GM21737 (cell line): ENCODE results near the gene UBE2QL1.
A peak's percentile ranks its signal among the peaks of the same experiment; 100 is the strongest.

ENCODE experiments used
- ATAC-seq: cut with Tn5 transposase; IDR thresholded peaks from one replicate; pipeline ENCODE4 v1.9.1; 2021; ENCODE audit warnings: mild to moderate bottlenecking, moderate library complexity; ENCODE audit not compliant: unreplicated experiment

Gene UBE2QL1

DNA sequence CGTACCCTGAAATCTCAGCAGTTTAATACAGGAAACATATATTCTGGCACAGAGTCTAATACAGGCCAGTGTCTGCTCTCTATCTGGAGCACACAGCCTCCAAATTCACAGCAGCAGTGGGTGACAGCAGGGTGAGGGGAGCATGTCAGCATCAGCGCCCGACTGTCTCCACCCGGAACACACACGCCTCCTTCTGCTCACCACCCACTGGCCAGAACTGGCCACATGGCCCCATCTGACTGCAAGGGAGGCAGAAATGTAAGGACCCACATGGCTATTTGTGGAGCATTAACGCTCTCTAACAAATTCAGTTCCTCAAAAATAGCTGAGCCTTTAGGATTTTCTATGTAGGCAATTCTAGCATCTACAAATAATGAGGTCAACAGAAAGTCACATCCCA lies 24.6 kb downstream of the UBE2QL1 start:
- ATAC-seq = no peak

DNA sequence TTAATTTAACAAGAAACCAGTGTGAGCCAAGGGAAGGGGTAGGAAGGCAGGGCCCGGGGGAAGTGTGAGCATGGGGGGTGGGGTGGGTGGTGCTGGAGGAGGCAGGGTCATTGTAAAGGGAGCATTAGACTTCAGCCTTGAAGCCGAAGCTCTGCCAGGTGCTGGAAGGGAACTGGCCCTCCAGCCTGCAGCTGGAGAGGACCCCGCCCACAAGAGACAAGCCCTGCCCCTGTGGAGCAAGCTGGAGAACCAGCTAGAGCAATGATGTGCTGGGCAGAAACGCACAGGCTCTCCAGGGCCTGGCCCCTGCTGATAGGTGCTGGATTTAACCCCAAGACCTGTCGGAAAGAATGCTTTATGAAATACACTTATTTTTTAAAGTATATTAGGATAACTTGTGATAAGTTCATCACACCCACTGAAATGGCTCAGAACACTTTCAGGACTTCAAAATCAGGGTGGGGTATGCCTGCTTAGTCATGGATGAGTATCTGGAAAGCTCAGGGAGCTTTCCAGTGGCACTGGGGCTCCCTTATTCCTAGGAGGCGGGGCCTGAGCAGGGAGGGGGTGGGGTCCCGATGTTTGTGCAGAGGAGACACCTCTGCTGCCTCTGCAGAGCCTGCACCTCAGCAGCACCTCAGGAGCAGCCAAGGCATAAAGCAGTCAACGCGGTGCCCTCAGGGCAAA lies 27.1 kb downstream of the UBE2QL1 start:
- no peak for ATAC-seq

DNA sequence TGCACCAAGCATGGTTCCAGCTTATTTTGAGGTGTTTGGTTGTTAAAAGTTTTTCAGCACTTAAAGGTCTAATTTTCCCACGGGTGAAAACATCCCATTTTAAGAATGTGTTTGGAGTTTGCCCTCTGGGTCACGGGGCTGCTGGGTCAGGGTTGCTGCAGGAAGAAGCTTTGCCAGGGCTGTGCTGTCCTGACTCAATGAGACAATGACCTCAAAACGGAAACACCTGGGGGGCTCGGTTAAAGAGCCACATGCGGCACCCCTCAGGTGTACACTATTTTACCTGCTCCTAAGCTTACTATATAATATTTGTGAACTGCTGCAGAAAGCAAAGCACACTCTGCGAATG lies 27.6 kb downstream of the UBE2QL1 start:
- no peak for ATAC-seq

DNA sequence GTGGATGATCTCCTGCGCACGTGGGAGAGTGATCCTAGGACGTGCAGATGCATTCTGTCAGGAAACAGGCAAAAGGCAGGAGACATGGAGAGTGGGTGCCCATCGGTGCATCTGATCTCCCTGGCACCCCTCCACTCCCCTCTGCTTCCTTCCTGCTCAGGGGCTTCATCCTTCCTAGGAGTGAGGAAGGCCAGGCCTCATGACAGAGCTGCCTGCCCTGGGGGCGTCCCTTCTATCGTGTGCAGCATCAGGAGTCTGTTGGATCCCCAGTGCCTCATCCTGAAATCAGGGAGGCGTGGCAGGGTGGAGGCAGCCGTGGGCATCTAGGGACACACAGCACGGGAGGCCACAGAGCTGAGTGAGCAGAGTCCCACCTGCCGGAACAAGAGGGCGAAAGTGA lies 30.1 kb downstream of the UBE2QL1 start:
- no peak for ATAC-seq

DNA sequence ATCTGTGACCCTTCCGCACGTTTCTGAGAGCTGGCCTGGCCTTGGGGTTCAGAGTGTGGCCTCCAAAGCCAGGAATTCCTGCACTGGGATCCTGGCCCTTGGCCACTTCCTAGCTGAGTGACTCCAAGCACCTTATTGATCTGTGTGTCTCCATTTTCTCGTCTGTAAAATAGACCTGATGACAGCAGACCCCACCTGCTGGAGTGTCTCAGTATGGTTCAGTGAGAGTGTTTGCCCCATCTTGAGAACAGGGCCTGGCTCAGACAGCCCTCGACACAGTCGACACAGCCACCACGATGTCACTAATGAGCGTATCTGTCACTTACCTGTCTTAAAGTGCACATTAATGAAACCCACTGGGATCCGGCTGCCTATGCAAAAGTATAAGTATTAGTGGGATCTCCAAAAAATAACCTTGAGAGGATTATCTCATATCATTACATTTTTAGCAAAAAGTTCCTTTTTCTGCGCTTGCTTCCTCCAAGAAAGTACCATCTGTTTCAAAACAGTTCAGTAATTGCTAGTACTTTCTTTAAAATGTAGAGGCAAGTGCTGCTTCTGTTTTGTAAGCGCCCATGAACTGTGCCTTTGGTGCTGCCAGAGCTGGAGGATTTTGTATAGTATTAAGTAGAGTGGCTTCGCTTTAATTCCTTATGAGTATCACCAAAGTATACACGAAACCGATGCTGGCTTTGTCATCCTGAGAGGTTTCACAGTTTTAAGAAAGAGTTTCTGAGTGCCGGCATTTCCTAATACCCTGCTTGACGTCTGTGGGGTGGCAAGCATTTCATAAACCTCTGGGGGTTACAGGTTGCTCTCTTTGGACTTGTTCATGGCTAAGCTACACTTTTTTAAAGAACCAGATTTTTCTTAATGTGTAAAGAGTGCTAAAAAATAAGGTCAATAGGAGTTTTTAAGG lies 31.7 kb downstream of the UBE2QL1 start:
- peak; percentile 45 for ATAC-seq

DNA sequence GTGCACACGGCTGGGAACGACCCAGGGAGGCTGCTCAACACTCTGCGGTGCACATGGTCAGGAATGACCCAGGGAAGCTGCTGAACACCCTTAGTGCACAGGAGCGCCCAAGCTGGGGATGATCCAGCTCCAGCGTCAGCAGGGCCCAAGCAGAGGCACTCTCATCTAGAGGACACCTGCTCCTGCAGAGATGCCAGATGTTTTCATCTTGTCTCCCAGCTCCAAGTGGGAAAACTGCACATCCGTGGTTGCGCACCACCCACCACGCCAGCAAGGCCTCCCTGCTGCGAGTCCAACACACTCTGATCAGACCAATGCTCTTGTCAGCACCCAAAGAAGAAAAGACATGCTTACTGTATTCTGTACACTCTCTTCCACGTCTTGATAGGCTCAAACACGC lies 34.1 kb downstream of the UBE2QL1 start:
- no peak for ATAC-seq

DNA sequence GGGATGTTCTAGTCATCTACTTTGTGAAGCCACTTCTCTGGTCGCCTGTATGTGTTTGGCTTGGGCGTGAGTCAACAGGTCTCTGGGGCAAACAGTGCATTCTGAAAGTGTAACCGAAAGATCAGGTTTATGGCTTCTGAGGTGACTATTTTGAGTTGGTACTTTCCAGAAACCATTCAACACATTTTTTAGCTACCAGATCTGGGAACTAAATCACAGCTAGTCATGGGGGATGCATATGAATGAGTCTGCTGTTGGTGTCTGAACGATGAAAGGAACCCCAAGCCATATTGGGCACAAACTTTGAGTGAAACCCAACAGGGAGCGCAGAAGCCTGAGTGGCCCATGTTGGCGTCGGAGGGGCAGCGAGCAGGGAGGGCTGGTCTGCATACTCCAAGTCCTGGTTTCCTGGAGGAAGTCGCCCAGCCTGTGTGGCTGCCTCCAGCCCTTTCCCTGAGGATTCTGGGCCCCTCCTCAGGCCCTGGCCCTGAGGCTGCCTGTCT lies 35.3 kb downstream of the UBE2QL1 start:
- peak; percentile 79 for ATAC-seq

DNA sequence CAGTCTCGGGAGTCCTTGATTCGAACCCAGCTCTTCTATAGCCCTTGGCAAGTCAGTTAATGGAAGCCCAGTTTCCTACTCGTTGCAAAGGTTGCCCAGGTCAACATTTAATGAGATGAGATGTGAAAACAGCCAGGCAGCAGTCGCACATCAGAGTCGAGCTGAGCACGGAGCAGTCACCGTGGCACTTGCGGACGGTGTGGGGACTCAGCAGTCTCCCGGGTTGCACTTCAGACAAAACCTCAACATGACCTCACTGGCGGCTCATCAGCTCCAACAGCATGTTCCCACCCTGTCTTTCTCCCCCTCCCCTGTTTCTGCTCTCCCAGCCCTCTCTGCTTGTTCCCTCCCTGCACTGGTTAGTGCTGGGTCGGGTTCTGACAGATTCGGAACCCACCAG lies 35.8 kb downstream of the UBE2QL1 start:
- no peak for ATAC-seq

DNA sequence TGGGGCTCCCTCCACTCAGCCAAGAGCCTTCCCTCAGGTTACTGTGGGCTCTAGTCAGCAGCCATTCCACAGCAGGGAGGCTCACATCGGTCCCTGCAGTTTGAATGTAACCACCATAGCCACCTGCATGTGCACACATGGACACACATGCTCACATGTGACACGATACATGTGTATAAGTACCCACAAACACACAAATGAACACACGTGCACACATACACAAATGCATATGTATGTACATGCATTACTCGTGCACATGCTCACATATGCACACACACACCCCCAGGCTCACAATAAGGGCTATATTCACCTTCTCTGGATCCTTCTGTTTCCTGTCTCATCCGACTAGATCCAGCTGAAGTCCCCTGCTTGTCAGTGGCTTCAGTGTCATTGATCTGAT lies 36.2 kb downstream of the UBE2QL1 start:
- ATAC-seq = no peak

DNA sequence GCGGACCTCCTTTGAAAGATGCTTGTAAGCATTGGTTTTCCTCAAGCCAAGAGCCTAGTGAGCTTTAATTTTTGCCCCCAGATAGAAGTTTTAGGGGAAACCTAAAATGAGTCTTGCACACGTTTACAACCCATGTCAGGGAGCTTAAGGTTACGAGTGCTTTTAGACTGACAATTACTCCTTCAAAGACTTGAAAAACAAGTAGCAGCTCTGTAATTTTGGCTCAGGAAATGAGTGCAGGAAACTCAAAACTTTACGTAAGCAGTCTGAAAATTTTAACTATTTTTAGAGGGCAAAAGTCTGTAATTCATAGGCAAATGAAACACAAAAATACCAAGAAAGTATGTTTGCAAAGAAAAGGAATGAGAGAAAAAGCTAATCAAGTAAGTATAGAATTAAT lies 36.8 kb downstream of the UBE2QL1 start:
- ATAC-seq = no peak

DNA sequence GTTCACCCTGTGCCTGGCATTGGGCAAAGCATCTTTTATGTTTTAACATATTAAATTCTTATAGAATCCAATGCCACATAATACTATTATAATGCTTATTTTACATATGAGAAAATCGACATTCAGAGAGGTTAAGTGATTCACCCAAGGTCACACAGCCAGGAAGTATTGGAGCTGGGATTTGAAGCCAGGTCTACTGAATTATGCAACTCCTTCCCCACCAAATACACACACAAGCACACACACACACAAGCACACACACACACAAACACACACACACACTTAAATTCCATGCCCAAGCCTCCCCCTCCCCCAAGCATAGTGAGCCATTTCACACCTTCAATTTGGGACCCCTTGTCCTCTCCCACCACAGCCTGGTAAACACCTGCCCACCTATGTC lies 37.4 kb downstream of the UBE2QL1 start:
- no peak for ATAC-seq

DNA sequence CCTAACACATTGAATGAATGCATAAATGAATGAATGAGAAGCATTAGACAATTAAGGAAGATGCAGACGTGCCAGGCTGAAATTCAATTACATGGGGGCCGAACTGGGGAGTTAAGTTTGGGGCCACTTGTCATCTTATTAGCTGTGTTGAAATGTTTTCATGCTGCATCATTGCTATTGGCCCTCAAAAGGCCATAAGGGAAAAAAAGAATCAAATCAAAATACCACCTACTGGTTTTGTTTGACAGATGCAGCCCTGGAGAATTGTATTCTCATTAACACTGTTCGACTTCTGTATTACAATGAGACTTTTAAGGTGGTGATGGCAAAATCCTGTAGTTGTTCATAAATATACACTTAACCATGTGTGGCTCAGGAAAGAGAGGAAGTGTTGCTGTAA lies 38.4 kb downstream of the UBE2QL1 start:
- no peak for ATAC-seq

DNA sequence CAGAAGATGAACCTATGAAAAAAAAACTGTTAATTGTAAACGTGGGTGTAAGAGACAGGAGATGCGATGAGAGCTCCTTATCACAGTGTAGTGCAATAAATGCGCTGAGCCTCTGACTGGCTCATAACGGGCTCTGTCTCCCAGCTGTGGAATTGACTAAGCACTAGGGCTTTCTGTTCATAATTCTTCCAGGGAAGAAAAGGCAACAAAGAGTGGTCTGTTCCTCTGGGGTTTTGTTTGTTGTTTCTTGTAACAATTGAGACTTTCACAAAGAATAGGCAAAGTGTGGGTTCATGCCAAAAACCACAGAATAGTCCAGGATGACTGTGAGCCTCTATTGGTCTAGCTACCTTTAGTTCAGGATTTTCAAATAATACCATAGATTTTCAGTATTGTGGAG lies 39.4 kb downstream of the UBE2QL1 start:
- no peak for ATAC-seq

DNA sequence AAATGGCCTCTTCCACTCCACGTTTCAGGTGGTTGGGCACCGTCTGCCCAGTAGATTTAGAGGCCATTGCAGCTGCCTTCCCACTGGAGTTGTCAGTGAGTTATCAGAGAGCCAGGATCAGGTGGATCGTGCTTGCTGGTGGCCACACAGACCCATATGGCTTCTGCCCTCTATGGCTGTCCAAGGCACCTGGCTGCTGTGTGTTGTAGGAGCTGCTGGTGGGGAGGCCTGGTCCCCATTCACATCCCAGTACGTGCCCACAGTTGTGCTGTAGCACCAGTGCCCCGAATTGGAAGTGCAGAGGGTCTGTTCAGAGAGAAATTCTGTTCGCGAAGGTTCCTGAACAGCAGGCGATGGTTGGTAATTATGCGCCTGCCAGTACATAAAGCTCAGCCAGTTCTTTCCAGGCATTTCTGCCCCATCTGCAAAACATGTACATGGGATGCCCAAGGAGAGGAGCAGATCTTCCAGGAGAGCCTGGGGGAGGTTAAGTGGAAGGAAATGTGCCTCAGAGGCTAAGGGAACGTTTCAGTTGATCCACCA lies 41.1 kb downstream of the UBE2QL1 start:
- ATAC-seq = no peak

DNA sequence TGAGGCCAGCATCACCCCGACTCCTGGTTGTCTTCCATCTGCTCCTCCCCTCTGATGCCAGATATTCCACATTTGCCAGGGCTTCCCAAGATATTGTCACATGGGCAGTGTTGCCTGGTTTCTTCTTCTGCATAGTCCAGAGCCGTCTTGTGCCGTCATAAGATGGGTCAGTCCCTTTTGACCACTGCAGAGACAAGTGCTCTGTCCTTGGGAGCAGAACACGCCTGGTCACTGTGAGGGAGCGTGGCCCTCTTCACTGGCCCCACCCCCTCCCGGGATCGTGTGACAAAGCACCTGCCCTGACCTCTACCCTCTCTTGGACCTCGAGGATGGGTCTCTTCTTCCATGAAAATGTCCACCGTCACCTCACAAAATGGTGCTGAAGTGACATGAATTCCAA lies 41.6 kb downstream of the UBE2QL1 start:
- ATAC-seq = no peak

DNA sequence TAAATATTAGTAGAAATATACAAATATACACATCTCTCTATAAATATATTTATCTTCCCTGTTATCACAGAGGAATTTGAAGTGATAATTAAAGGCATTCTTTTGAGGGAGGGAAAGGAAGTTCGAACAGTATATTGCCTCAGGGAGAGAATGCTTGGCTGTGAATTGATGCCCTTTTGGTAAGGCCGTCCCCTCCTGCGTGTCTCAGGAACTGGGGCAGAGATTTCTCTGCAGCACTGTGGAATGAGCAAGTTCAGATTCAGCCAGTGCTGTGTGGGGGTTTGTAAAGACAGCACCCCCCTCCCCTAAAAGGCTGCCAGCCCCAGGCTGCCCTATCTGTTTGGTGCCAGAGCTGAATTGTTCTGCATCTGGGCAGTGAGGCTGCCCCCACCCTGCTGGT lies 42.0 kb downstream of the UBE2QL1 start:
- ATAC-seq = no peak

DNA sequence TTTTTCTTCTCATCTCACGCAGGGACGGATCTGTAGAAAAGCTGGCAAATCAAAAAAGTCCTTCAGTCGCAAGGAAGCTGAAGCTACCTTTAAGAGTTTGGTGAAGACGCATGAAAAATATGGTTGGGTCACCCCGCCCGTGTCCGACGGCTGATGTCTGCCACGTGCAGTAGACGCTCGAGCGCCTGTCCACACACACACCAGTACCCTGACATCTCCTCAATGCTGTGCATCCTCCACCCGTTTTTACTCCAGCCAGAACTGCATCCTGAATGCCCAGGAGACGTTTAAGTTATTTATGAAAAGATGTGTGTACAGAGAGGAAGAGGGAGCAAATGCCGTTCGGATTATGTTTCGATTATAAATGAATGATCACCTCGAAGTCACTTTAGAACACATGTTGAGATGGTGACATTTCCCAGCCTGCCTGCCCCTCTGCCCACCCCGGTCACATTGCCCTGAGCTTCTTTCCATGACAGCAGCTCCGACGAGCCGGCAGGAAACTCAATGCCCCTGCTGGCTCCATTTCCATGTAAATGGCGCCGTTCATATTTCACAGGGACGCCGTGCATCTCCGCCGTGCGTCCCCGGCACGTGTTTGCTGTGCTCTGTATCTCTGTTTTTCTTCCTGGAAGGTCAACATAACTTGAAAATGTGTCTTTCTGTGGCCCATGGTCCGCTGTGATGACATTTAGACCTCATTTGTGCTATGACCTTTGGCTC lies 42.7 kb downstream of the UBE2QL1 start:
- ATAC-seq = no peak

DNA sequence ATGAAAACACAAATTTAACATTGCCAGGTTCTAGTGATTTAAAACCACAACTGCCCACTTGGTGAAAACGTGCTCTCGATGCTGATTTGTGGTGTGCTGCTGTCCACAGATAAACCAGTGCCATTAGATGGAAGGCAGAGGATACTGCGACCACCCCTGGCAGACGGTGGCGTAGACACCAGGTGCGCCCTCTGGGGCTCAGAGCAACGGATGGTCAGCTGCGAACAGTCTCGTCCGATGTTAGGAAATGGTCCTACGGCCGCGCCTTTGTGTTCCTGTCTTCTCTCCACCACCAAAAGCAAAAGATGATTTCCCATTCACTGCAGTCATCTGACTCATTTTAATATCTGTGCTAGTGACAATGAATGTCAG lies 43.2 kb downstream of the UBE2QL1 start:
- ATAC-seq = no peak

DNA sequence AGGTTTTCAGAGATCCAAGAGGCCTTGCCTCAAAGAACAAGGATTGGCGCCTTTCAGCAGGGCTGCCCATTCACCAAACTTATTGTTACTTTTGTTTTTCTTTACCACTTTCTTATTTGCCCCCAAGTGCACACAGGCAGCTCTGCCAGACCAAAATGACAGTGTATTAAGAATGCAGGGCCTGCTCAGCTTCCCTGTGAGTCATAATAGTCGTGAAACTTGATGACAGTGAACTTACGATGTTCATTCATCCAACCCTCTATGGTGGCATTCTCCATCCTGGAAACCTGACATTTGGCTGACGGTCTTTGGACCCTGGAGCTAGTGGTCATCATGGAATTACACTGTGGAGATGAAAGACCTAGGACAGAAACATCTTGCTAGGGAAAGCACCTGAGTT lies 44.3 kb downstream of the UBE2QL1 start:
- ATAC-seq = no peak

DNA sequence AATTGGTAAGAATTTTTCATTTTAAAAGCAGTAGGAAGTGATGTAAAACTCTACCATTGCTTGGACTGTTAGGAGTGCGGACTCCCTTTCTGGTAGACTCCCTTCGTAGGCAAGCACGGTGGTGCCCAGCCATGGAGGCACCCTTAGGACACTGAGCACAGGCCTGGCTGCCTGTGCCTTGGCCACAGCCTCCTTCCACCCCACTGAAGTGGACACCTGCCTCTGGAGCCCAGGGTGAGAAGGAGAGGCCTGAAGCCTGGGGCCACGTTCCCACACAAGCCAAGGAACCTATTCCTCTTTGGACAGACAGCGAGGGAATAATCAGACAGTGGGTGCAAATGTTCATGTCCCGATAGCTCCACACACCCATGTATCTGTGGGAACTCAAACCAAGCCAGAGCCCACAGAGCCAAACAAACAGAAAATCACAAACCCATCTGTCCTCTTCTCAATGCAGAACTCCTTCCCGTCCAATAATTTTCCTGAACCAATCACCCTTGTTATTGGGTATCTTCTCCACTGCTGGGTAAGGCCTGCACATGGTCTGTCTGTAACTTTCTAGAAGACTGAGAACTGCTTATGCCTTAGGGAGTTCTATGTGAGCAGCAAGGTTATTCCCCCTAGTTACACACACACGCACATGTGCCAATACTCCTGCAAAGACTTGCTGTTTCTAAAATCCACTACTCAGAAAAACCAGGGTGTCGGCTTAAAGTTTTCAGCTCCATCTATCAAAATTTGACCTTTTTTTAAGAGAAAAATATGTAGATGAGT lies 45.2 kb downstream of the UBE2QL1 start:
- no peak for ATAC-seq

DNA sequence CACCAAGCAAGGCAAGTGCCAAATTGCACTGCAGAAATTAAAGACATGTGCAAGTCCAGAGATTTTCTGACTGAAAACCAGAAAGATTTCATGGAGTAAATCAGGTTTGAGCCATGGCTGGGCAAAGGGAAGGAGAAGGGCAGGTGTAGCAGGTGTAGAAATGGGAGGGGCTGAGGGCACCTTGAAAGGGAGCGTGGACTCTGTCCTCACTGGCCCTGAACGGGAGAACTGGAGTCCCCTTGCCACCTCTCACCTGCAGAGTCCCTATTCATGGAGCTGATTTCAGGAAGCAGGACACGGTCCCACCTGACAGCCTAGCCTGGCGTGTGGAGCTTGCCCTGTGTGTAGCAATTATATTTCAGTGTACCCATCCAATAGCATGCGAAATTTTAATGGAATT lies 46.3 kb downstream of the UBE2QL1 start:
- no peak for ATAC-seq
